NCI-H226 (cell line): ENCODE data around the gene MYL12B.
"Not testable (repeated sequence)": the region's sequence is repeated elsewhere in the genome, so short reads cannot be mapped to it uniquely, and the experiment has no call there.

Source experiments
- DNase-seq: peaks from one replicate; pipeline ENCODE4 v3.0.0-alpha.2; 2015

MYL12B gene

GRCh38 chr18:3305354-3305762 is 43.4 kb downstream of the MYL12B start:
- peak; percentile 96 for DNase-seq

GRCh38 chr18:3305933-3306332 is 44.0 kb downstream of the MYL12B start:
- DNase-seq, result peak; percentile 92

GRCh38 chr18:3306391-3306790 is 44.5 kb downstream of the MYL12B start:
- no peak for DNase-seq

DNA sequence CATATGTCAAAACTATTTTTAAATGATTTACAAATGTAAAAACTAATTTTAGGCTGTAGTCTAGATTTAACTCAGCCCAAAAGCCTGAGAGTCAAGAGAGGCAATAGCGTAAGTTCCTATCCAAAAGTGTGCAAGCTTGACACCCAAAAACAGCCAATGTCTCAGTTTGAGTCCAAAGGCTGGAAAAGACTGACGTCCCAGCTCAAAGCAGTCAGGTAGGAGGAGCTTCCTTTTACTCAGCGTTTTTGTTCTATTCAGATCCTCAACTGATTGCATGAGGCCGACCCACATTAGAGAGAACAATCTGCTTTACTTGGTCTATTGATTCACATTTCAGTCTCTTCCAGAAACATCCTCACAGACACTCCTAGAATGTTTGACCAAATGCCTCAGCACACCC is 51.8 kb downstream of the MYL12B start:
- DNase-seq, result no peak

GRCh38 chr18:3315344-3315743 is 53.4 kb downstream of the MYL12B start:
- DNase-seq, result not testable (repeated sequence)

- no peak for DNase-seq
Observed at GRCh38 chr18:3319399-3319798, 57.5 kb downstream of the MYL12B start.

GRCh38 chr18:3319894-3320454 is 58.0 kb downstream of the MYL12B start:
- no peak for DNase-seq

- peak; percentile 88 for DNase-seq
Observed at GRCh38 chr18:3321133-3321812, 59.3 kb downstream of the MYL12B start.

- DNase-seq, result peak; percentile 6
Observed at GRCh38 chr18:3323900-3324299, 62.0 kb downstream of the MYL12B start.
